ENCODE measurements around the gene DUOXA2.

The DUOXA2 gene

GRCh38 chr15:45136378-45136764, 22.2 kb downstream of the DUOXA2 start:
- DNase-seq (ENCODE audit: low spot score), result peak; percentile 39

- no peak for DNase-seq (ENCODE audit: low spot score)
Observed at GRCh38 chr15:45137703-45138102, 23.6 kb downstream of the DUOXA2 start.

- no peak for DNase-seq (ENCODE audit: low spot score)
Observed at GRCh38 chr15:45138814-45139765, 25.0 kb downstream of the DUOXA2 start.

- DNase-seq (ENCODE audit: low spot score), result no peak
Observed at GRCh38 chr15:45139770-45140169, 25.6 kb downstream of the DUOXA2 start.

GRCh38 chr15:45140557-45141250, 26.6 kb downstream of the DUOXA2 start:
- no peak for DNase-seq (ENCODE audit: low spot score)

GRCh38 chr15:45141386-45141785, 27.3 kb downstream of the DUOXA2 start:
- DNase-seq (ENCODE audit: low spot score), result no peak

GRCh38 chr15:45143056-45143455, 28.9 kb downstream of the DUOXA2 start:
- no peak for DNase-seq (ENCODE audit: low spot score)

GRCh38 chr15:45143946-45144345, 29.8 kb downstream of the DUOXA2 start:
- DNase-seq (ENCODE audit: low spot score), result no peak

GRCh38 chr15:45144775-45145174, 30.6 kb downstream of the DUOXA2 start:
- no peak for DNase-seq (ENCODE audit: low spot score)

- no peak for DNase-seq (ENCODE audit: low spot score)
Observed at GRCh38 chr15:45146405-45146804, 32.3 kb downstream of the DUOXA2 start.

- no peak for DNase-seq (ENCODE audit: low spot score)
Observed at GRCh38 chr15:45147606-45148005, 33.5 kb downstream of the DUOXA2 start.

GRCh38 chr15:45148076-45149059, 34.2 kb downstream of the DUOXA2 start:
- no peak for DNase-seq (ENCODE audit: low spot score)

GRCh38 chr15:45149060-45149459, 34.9 kb downstream of the DUOXA2 start:
- no peak for DNase-seq (ENCODE audit: low spot score)

- no peak for DNase-seq (ENCODE audit: low spot score)
Observed at GRCh38 chr15:45150481-45150880, 36.4 kb downstream of the DUOXA2 start.

- no peak for DNase-seq (ENCODE audit: low spot score)
Observed at GRCh38 chr15:45150997-45151396, 36.9 kb downstream of the DUOXA2 start.

- no peak for DNase-seq (ENCODE audit: low spot score)
Observed at GRCh38 chr15:45151998-45152828, 38.1 kb downstream of the DUOXA2 start.

GRCh38 chr15:45155739-45156138, 41.6 kb downstream of the DUOXA2 start:
- DNase-seq (ENCODE audit: low spot score), result no peak

GRCh38 chr15:45156744-45157455, 42.8 kb downstream of the DUOXA2 start:
- no peak for DNase-seq (ENCODE audit: low spot score)

GRCh38 chr15:45157974-45158373, 43.8 kb downstream of the DUOXA2 start:
- no peak for DNase-seq (ENCODE audit: low spot score)

- no peak for DNase-seq (ENCODE audit: low spot score)
Observed at GRCh38 chr15:45161666-45162065, 47.5 kb downstream of the DUOXA2 start.

Measured in HuH-7 (cell line).